NCI-H2227 (cell line): ENCODE results near the gene CD248.
"Not testable (repeated sequence)": the region's sequence is repeated elsewhere in the genome, so short reads cannot be mapped to it uniquely, and the experiment has no call there.

Source experiments
- DNase-seq: peaks from one replicate; lab custom pipeline; 2025; ENCODE audit not compliant: unreplicated experiment; lab: John Stamatoyannopoulos, UW

Gene CD248

GRCh38 chr11:66314186-66314501 lies 2.7 kb downstream of the CD248 start:
- DNase-seq: no peak

DNA sequence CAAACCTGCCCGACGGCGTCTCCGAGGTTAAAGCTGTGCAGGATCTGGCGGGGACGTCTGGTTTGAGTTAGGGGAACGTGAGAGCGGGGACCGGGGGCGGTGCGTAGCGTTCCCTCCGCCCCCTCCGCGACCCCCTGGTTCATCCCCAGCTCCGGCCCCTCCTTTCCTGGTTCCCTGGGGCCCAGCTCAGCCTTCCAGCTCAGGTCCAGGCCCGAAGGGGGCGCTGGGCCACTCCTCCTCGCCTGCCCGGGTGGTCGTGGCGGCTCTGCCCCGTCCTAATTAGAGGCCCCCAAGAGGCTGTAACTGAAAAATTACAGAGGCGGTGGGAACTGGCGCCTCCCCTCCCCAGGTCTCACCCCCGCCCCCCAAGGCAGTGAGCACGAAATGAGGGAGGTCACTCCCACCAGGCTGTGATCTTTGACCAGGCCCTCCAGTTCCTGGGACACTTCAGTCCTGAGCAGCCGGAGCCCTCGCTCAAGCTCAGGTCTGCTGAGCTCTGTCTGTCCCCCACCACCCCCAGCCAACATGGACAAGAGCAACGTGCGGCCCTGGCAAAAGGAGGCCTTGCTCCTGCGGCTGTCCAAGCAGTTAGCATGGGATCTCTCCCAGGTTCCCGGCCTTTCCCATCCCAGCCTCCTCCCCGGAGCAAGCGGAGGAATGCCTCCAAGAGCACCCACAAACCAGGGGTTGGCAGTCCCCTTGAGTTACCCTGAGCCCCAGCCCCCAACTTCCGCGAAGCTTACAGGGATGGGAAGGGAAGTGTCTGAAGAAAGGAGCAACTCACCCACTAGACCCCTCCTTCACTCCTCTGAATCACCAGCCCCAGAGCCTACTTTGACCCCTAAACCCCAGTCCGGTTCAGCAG lies 3.3 kb downstream of the CD248 start:
- DNase-seq: no peak

DNA sequence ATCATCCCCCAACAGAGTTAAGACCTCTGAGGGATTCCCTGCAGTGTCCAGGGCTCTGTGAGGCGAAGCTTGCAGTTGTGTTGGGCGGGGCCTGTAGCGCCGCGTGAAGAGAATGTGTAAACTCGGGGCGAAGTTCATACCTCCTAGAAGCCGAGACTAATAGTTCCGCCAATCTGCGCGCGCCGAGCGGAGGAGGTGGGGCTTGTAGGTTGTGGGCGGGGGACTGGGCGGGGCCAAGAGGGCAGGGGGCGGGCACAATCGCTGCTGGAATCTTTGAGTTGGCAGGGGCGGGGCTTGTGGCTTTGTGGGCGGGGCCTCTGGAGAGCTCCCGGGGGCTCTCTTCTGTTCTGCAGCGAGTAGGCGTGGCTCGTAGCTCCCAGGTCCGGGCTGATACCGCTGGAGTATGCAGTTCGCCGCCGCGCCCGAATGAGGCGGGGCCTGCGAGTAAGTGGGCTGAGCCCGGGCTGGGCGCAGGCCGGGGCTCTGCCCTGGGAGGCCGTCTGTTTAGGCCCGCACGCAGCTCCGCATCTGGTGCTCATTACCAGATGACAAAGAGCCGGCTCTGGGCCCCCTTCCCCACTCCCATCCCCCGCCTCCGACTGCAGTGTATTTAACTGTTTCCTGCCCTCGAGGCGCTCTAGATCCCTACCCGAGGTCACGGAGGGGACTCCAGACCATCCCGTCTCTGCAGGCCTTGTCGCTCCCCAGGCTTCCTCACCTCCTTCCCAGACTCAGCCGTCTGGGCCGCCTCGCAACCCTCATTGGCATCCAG lies 4.1 kb downstream of the CD248 start:
- peak; percentile 99 for DNase-seq

GRCh38 chr11:66311965-66312548 lies 4.8 kb downstream of the CD248 start:
- DNase-seq: peak; percentile 97

DNA sequence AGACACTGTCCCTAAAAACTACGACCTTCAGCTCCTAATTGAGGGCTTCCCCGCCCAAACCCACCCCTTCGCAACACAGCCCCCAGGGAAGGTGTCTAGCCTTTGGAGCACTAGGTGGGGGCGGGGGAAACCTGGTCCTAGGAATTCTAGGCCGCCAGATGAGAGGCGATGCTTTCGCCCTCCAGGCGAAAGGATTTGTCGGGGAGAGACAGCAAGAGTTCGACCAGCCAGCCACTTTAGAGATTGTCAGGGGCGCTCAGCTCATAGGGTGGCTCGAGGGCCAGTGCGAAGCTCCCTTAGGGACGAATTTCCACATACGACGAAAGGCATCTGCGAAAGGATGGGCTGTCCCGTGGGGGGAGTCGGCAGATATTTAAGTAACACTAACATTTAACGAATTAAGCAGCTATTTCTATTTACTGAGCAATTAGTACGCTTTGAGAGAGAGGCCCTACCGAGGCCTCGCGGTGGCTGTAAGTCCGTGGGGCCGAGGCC lies 5.3 kb downstream of the CD248 start:
- DNase-seq: no peak

- DNase-seq: not testable (repeated sequence)
Observed at GRCh38 chr11:66310803-66311440, 5.9 kb downstream of the CD248 start.

DNA sequence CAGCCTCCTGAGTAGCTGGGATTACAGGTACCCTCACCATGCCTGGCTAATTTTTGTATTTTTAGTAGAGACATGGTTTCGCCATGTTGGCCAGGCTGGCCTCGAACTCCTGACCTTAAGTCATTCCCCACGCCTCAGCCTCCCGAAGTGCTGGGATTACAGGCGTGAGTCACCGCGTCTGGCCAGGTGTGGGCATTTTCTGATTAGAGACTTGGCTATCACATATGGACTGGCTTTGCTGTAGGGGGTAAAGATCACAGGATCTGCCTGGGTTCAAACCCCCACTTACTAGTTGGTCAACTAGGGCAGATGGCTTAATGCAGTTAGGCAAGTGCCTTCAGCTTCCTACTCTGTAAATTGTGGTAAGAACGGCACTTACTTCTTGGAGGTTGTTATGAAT lies 6.5 kb downstream of the CD248 start:
- DNase-seq: no peak

GRCh38 chr11:66309475-66309874 lies 7.4 kb downstream of the CD248 start:
- no peak for DNase-seq

- no peak for DNase-seq
Observed at GRCh38 chr11:66302656-66303055, 14.2 kb downstream of the CD248 start.

DNA sequence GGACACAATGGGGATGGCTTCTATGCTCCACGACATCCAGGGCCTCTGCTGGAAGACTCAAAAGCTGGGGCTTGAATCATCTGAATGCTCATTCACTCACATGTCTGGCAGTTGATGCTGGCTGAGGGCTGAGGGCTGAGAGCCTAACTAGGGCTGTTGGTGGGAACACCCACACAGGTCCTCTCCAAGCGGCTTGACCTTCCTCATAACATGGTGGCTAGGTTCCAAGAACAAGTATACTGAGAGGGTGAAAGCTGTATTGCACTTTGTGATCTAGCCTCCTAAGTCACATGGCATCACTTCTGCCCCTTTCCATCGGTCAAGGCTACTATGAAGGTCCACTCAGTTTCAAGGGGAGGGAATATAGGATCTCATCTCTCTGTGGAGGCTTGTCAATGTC lies 17.7 kb downstream of the CD248 start:
- no peak for DNase-seq

DNA sequence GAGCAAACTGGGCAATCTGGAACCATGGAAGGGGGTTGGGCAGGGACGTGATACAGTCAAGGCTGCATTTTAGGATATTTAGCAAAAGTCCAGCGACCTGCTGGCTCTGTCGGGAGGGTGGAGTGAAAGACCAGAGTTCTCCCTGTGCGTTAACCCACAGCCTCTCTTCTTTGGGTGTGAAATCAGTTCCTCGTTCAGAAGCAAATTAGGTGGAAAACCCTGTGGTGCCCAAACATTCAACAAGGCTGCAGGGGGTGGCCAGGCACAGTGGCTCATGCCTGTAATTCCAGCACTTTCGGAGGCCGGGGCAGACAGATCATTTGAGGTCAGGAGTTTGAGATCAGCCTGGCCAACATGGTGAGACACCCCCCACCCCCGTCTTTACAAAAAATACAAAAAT lies 19.2 kb downstream of the CD248 start:
- no peak for DNase-seq

DNA sequence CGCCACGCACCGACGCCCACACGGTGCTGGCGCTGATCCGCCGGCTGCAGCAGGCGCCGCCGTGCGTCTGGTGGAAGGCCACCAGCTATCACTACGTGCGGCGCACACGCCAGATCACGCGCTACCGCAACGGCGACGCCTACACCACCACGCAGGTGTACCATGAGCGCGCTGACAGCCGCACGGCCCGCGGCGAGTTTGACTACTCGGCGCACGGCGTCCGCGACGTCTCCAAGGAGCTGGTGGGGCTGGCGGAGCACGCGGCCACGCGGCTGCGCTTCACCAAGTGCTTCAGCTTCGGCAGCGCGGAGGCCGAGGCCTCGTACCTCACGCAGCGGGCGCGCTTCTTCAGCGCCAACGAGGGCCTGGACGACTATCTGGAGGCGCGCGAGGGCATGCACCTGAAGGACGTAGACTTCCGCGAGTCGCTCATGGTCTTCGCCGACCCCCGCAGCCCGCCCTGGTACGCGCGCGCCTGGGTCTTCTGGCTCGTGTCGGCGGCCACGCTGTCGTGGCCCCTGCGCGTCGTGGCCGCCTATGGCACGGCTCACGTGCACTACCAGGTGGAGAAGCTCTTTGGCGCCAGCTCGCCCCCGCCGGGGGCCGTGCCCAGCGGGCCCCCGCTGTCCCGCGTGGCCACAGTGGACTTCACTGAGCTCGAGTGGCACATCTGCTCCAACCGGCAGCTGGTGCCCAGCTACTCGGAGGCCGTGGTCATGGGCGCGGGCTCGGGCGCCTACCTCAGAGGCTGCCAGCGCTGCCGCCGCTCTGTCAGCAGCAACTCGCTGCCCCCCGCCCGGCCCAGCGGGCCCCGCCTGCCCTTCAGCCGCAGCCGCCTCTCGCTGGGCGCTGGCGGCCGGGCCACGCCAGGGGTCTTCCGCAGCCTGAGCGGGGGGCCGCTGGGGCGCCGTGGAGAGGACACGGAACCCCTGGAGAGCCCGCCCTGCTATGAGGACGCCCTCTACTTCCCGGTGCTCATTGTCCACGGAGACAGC lies 21.9 kb downstream of the CD248 start:
- DNase-seq: no peak

GRCh38 chr11:66293777-66294625 lies 22.8 kb downstream of the CD248 start:
- no peak for DNase-seq

- no peak for DNase-seq
Observed at GRCh38 chr11:66293352-66293751, 23.5 kb downstream of the CD248 start.

- DNase-seq: no peak
Observed at GRCh38 chr11:66292543-66293332, 24.1 kb downstream of the CD248 start.

DNA sequence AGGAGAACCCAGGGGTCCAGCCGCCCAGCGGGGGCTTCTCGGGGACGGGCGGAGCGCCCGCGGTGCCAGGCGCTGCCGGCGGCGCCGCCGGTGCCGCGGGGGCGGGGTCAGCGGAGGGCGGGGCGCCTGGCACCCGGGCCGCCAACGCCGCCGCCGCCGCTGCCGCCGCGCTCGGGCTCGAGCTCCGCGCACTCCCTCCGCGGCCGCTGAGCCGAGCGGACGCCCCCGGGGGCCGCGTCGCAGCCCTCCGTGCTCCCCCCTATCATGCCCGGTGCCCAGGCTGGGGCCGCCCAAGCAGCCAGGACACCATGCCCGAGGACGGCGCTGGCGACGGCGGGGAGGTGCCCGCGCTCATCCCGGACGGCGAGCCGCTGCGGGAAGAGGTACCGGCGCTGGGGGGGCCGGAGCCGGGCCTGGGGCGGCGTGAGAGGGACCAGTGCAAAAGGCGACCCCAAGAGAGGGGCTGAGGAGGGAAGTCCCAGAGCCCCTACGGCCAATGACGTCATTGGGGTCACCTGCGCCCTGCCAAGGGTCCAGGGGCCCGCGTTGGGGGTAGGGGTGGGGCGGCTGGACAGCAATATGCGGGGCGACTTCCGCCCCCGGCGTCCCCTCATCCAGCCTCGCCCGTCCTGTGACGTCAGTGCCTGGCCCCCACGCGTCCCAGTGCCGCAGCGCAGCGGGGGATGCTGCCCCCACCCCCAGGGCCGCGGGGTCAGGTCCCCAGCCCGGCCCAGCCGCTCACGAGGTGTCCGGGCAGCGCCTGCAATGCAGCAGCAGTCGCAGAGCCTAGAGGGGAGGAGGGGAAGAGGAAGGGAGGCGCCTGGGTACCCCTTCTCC lies 24.9 kb downstream of the CD248 start, which contains the start of gene TMEM151A:
TSS of gene TMEM151A (plus strand) at position 189 of the 837 bp plus-strand sequence. CDS start at position 309, 120 bp downstream.
- DNase-seq: peak; percentile 63

DNA sequence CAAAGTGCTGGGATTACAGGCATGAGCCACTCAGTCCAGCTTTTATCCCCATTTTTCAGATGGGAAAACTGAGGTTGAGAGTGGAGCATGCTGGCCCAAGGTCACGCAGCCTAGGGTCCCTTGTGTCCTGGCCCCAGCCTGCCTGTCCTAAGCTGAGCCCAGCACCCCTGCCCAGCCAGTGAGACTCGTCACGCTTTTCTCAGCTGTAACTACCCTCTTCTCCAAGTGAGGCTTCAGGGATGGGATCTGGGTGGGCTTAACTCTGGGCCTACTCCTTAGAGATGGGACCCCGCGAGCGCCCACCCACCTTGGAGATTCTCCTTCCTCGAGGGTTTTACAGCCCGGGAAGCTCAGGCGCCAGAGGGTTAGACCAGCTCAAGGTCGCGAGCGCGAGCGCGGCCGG lies 25.5 kb downstream of the CD248 start:
- peak; percentile 63 for DNase-seq

GRCh38 chr11:66290330-66290621 lies 26.6 kb downstream of the CD248 start:
- DNase-seq: no peak
